PC-9 (cell line): ENCODE measurements around the gene PTCRA.

ENCODE experiments used
- CTCF ChIP-seq: fragments of 200-600 bp; sonication (generic); conservative IDR thresholded peaks from 2 replicates; pipeline ENCODE4 v1.6.1; 2017; ENCODE audit warnings: mixed run types, antibody characterized with exemption, mild to moderate bottlenecking, moderate library complexity
- EZH2 ChIP-seq: fragments of 200-600 bp; sonication (generic); IDR thresholded peaks from 2 replicates; pipeline ENCODE4 v1.8.0; 2017; ENCODE audit warnings: antibody characterized with exemption, low read depth

- TF ChIP-seq CTCF (no peak), EZH2 (no peak)
Measured at GRCh38 chr6:42889815-42890214, 26.0 kb upstream of the PTCRA start.
